Mucosa of descending colon (tissue), 3 donors: Measurements from ENCODE around the gene TPI1. TPM values are rescaled to one million over a fixed set of nuclear protein-coding genes. Genes with fewer than 3 reads are reported as not detected.

ENCODE experiments used
- ATAC-seq: fragments of 200-7000 bp; cut with Tn5 transposase; one replicate; pipeline ENCODE4 v1.9.1; 2020; ENCODE audit warnings: mild to moderate bottlenecking, moderate library complexity
- DNase-seq, 3 donors: peaks; one replicate each; pipeline ENCODE4 v3.0.0-alpha.2; 2020
- H3K36me3 ChIP-seq: fragments of 200-600 bp; one replicate; pipeline ENCODE4 v1.8.0; 2021; ENCODE audit warnings: low read depth, mild to moderate bottlenecking
- H3K4me1 ChIP-seq: fragments of 200-600 bp; one replicate; pipeline ENCODE4 v1.8.0; 2021; ENCODE audit warnings: low read depth, mild to moderate bottlenecking
- H3K4me3 ChIP-seq: fragments of 200-600 bp; one replicate; pipeline ENCODE4 v1.8.0; 2021; ENCODE audit warnings: mild to moderate bottlenecking
- H3K9me3 ChIP-seq: fragments of 200-600 bp; one replicate; pipeline ENCODE4 v1.8.0; 2021; ENCODE audit warnings: mild to moderate bottlenecking
- intact Hi-C, 2 donors: fragments of 100-400 bp; cut with DNase I in 1 of 2; cut with micrococcal nuclease in 1 of 2; formaldehyde crosslinking; loops; one replicate each; pipeline versions ENCODE4 v1.11.0 to v1.11.1; 2022; cut with DNase I, micrococcal nuclease
- long read RNA-seq, 2 donors: library from polyadenylated mRNA; unstranded; transcript quantifications; one replicate each; pipeline ENCODE4 v2.0.0, GENCODE V29; 2019 to 2021
- total RNA-seq, 3 donors: library from RNA; stranded (reverse); fragmentation: NEBNext Ultra II Directional in 2 of 3; extraction: Animal tissue kit (Norgen Biotek cat#: 25700) in 2 of 3; gene quantifications; one replicate each; pipeline versions ENCODE4 v1.2.1 to v1.2.4, GENCODE V29; 2021 to 2023
- TF ChIP-seq, protein P1 (sequence below): fragments of 200-600 bp; IDR thresholded peaks from one replicate; pipeline ENCODE4 v1.8.0; 2022; ENCODE audit warnings: antibody characterized with exemption, mild to moderate bottlenecking
- donor health status: DM: no; HTN: no; CAD: no; lungs with moderate emphysema.
- donor health status: DM: no; HTN: no; CAD: no.
- donor health status: DM: no; HTN: yes; CAD: no.

Gene TPI1
- total RNA-seq = 100 to 1,000 TPM; 408 to 766 (median 700) TPM
- long read RNA-seq, donor 1, transcript TPI1-201 (7 exons, 1,763 nt) = major isoform, 737 of 775 reads
- long read RNA-seq, donor 1, partial matches to known transcripts = 15 of 775 reads
- long read RNA-seq, donor 1, other reads (novel, unspliced or antisense) = 20 of 775 reads
- long read RNA-seq, donor 2, transcript TPI1-201 (7 exons, 1,763 nt) = major isoform, 1,409 of 1,476 reads
- long read RNA-seq, donor 2, partial matches to known transcripts = 14 of 1,476 reads
- long read RNA-seq, donor 2, other reads (novel, unspliced or antisense) = 53 of 1,476 reads

DNA sequence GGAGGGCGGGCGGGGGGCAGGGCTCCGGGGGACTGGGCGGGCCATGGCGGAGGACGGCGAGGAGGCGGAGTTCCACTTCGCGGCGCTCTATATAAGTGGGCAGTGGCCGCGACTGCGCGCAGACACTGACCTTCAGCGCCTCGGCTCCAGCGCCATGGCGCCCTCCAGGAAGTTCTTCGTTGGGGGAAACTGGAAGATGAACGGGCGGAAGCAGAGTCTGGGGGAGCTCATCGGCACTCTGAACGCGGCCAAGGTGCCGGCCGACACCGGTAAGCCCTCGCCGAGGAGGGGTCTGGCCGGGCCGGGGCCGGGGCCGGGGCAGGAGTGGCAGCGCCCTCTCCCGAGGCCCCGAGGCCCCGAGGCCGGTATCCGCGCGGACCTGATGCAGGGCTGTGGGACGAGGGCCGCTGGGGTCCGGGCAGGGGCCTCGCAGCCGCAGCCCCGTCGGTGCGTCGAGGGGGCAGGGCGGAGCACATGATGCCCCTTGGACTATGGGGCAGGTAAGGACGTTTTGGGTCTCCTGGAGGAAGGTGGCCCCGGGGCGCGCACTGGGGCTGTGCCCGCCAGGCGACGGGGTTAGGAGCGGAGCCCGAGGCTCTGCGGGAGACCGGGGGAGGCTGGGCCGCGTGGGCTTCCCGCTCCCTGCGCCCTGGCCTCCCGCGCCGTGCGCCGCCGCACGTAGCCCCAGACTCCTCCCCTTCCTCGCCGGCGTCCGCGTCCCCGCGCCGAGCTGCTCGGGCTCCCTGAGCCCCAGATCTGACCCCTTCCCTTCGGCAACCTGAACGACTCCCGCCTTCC is at the start of gene TPI1:
Gene TPI1 (plus strand): TSS at position 119 of the 798 bp plus-strand sequence. CDS start 36 bp downstream, at position 155.
- DNase-seq = peak; percentile 80 to 91 (median 88)
- Histone ChIP-seq H3K36me3 (no peaks in the 10 kb centered on the region), H3K4me1 (peaks cover 35% of the 10 kb centered on the region), H3K4me3 (peak within 1 kb of the TSS; percentile 99), H3K9me3 (no peaks in the 10 kb centered on the region)
- TF ChIP-seq, protein P1, sequence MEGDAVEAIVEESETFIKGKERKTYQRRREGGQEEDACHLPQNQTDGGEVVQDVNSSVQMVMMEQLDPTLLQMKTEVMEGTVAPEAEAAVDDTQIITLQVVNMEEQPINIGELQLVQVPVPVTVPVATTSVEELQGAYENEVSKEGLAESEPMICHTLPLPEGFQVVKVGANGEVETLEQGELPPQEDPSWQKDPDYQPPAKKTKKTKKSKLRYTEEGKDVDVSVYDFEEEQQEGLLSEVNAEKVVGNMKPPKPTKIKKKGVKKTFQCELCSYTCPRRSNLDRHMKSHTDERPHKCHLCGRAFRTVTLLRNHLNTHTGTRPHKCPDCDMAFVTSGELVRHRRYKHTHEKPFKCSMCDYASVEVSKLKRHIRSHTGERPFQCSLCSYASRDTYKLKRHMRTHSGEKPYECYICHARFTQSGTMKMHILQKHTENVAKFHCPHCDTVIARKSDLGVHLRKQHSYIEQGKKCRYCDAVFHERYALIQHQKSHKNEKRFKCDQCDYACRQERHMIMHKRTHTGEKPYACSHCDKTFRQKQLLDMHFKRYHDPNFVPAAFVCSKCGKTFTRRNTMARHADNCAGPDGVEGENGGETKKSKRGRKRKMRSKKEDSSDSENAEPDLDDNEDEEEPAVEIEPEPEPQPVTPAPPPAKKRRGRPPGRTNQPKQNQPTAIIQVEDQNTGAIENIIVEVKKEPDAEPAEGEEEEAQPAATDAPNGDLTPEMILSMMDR = no peak
- peak; percentile 84 for ATAC-seq
- intact Hi-C loops = no loop called here

DNA sequence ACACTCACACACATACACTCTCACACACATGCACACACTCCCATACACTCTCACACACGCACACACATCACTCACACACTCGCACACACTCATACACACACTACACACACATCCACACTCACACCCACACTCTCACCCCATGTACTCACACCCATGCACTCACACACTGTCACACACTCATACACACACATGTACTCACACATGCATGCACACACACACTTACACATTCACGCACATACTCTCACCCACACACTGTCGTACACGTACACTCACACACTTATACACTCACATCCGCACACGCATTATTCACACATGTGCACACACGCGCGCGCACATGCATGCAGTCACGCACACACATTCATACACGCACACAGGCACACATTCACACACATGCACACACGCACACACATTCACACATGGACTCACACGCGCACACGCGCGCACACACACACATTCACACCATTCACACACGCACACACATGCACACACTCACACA is 49.6 kb upstream of the TPI1 start:
- ATAC-seq = no peak
- Histone ChIP-seq H3K4me1 (no peaks in the 10 kb centered on the region), H3K9me3 (no peaks in the 10 kb centered on the region), H3K4me3 (no peak overlapping the region), H3K36me3 (no peaks in the 10 kb centered on the region)
- TF ChIP-seq, protein P1 = no peak
- no peak for DNase-seq
- intact Hi-C loops = no loop called here

DNA sequence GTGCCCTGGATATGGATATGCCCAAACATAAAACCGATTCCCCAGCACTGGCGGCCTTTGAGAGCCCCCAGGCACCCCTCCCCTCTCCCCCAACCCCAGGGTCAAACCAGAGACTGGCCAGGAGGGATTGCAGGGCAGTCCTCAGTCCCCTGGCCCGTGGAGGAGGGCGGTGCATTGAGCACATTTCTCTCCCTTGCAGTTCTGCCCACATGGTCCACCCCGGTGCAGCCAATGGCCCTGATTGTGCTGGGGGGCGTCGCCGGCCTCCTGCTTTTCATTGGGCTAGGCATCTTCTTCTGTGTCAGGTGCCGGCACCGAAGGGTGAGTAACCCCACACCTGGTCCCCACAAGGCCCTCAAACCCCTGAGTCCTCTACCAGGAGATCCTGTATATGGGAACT is 49.1 kb upstream of the TPI1 start:
- no peaks in the 10 kb centered on the region for H3K4me1 ChIP-seq
- ATAC-seq (no peak), DNase-seq (no peak)
- H3K4me3 ChIP-seq = no peak overlapping the region
- TF ChIP-seq, protein P1 = no peak
- intact Hi-C loops = no loop called here
- no peaks in the 10 kb centered on the region for H3K36me3 ChIP-seq
- no peaks in the 10 kb centered on the region for H3K9me3 ChIP-seq

DNA sequence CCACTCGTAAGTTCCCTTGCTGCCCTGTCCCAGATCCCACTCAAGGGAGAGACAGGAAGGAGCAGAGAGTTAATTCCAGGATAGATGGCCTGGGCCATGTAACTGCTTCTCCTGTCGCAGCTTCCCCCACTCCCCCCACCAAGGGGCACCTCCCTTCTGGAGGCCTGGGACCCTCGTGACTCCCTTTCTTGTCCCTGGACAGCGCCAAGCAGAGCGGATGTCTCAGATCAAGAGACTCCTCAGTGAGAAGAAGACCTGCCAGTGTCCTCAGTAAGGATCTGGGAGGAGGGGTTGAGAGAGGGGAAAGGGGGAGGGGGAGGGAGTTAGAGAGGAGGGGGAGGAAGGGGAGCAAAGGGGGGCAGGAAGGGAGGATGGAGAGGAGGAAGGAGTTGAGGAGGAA is 48.7 kb upstream of the TPI1 start:
- no peak for DNase-seq
- no peak overlapping the region for H3K4me3 ChIP-seq
- H3K9me3 ChIP-seq = no peaks in the 10 kb centered on the region
- no peaks in the 10 kb centered on the region for H3K36me3 ChIP-seq
- no peaks in the 10 kb centered on the region for H3K4me1 ChIP-seq
- TF ChIP-seq, protein P1 = no peak
- intact Hi-C loops = no loop called here
- no peak for ATAC-seq

DNA sequence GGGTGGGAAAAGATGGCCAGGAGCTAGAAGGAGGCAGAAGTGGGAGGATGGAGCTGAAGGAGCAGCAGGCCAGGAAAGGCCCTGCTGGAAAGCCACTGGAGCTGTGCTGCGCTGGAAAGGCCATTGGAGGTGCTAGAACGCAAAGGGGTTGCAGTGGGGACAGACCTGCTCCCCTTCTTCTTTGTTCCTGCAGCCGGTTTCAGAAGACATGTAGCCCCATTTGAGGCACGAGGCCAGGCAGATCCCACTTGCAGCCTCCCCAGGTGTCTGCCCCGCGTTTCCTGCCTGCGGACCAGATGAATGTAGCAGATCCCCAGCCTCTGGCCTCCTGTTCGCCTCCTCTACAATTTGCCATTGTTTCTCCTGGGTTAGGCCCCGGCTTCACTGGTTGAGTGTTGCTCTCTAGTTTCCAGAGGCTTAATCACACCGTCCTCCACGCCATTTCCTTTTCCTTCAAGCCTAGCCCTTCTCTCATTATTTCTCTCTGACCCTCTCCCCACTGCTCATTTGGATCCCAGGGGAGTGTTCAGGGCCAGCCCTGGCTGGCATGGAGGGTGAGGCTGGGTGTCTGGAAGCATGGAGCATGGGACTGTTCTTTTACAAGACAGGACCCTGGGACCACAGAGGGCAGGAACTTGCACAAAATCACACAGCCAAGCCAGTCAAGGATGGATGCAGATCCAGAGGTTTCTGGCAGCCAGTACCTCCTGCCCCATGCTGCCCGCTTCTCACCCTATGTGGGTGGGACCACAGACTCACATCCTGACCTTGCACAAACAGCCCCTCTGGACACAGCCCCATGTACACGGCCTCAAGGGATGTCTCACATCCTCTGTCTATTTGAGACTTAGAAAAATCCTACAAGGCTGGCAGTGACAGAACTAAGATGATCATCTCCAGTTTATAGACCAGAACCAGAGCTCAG is 48.0 kb upstream of the TPI1 start:
- no peak for ATAC-seq

More for the DNA sequence above, 48.0 kb upstream of the TPI1 start:
- H3K4me1 ChIP-seq = no peaks in the 10 kb centered on the region
- intact Hi-C loops = loop anchor here in 1 of 2 donors (10.0 kb wide), 1 partner anchor 85 kb away; no protein-coding TSS in a partner anchor
- TF ChIP-seq, protein P1 = no peak
- H3K9me3 ChIP-seq = no peaks in the 10 kb centered on the region
- H3K4me3 ChIP-seq = no peak overlapping the region
- DNase-seq = no peak
- H3K36me3 ChIP-seq = no peaks in the 10 kb centered on the region
